HG03175 (cell line): ENCODE data around the gene AEN.

ENCODE experiments used
- ATAC-seq: cut with Tn5 transposase; IDR thresholded peaks from one replicate; pipeline ENCODE4 v1.9.1; 2021; ENCODE audit warnings: mild to moderate bottlenecking, moderate library complexity; ENCODE audit not compliant: unreplicated experiment

The AEN gene

DNA sequence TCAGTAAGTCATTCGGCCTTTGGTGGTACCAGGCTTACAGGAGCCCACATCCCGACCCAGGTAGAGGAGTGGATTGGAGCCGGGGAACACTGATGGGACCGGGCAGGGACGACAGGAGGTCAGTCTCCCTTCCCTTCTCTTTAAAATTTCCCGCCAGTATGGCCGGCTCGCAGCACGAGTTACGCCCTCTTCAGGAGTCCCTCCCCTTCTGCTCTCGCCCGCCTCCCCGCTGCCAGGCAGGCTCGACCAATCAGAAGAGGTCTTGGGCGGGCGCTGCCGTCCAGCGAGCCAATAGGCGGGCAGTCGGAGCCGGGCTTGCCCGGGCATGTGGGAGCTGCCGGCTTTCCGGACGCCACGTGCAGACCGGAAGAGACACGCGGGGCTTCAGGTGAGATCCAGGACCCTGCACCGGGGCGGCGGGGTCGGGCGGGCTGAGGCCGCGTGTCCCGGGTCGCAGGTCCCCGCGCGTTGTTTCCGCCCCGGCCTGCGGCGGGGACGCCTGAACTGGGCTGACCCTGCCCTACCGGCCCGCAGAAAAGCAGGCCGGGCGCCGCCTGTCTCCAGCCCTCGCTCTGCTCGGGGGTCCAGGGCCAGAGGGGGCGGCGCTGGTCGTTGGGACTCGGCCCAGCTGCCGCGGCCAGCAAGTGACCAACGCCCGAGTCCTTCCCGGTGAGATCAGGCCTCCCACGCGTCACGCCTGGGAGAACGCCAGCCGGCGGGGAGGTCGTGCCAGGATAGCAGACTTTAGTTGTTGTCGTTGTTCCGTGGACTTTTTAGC lies at the start of gene AEN:
Gene AEN (plus strand): TSS at position 346 of the 778 bp plus-strand sequence. CDS start 4,870 bp downstream, outside the sequence.
- ATAC-seq, result peak; percentile 96

- no peak for ATAC-seq
Measured at GRCh38 chr15:88571852-88572259, 49.3 kb upstream of the AEN start.

DNA sequence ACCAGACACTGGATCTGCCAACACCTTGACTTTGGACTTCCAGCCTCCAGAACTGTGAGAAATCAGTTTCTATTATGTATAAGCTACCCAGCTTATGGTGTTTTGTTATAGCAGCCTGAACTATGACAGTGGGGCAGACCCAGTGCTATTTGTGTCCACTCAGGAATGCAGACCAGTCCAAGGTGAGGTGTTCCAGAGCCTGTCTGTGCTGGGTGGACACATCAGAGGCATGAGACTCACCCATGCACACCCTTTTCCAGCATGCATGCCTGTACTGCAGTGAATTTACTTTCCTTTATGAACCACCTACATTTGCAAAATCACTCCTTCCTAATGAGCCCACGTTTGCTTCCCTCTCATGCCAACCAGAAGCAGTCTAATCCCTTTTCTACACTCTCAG lies 47.1 kb upstream of the AEN start:
- ATAC-seq, result no peak

DNA sequence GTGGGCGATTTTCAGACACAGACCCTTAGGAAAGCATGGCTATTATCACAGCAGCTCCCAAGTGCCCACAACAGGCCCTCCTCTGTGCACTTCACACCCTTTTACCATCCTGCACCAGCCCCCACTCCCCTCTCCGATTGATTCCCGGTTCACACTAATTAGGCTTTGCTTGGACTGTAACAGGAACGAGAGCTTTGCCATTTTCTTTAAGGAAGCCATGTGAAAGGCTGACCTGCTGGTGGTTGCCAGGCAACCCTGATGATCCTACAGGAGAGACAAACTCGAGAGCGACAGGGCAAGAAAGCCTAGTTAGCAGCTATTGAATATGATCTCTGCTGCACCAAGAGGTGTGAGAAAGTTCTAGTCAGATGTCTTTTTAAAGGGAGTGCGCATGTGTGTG lies 46.5 kb upstream of the AEN start:
- no peak for ATAC-seq

DNA sequence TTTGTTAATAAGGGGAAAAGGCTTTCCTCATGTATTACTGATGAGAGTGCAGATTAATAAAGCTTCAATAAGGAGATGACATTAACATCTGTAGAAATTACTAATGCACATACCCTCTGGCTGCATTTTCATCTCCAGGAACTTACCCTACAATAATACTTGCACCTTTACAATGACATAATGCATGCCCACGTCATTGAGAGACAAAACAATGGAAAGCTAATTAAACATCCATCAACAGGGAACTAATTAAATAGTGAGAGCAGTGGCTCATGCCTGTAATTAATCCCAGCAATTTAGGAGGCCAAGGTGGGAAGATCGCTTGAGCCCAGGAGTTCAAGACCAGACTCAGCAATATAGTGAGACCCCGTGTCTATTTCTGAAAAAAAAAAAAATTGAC lies 41.8 kb upstream of the AEN start:
- no peak for ATAC-seq

DNA sequence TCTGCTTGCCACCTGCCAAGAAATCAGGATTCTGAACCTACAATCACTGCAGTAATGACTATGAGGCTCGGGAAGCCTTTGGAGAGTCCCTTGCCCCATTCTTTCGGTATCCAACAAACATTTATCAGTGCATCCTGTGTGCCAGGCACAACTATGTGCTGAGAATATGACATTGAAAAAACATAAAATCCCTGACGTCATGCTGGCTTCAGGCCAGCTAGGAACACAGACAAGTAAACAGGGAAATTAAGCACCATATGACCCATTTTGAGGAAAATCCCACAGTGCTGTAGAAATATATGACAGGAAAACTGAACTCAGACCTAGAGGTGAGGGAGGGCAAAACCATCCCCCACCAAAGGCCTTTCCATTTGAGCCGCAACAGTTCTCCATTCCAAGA lies 40.6 kb upstream of the AEN start:
- no peak for ATAC-seq

GRCh38 chr15:88586401-88587162 lies 34.6 kb upstream of the AEN start:
- no peak for ATAC-seq

DNA sequence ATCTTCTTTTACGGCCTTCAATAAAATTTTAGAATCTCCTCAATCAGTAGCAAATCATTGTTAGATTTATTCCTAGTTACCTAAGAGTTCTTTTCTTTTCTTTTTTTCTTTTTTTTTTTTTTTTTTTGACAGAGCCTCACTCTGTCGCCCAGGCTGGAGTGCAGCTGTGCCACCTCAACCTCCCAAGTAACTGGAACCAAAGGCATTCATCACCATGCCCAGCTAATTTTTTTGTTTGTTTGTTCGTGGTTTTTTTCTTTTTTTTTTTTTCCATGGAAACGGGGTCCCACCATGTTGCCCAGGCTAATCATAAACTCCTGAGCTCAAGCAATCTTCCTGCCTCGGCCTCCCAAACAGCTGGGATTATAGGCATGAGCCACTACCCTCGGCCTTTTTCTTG lies 30.4 kb upstream of the AEN start:
- ATAC-seq, result no peak

DNA sequence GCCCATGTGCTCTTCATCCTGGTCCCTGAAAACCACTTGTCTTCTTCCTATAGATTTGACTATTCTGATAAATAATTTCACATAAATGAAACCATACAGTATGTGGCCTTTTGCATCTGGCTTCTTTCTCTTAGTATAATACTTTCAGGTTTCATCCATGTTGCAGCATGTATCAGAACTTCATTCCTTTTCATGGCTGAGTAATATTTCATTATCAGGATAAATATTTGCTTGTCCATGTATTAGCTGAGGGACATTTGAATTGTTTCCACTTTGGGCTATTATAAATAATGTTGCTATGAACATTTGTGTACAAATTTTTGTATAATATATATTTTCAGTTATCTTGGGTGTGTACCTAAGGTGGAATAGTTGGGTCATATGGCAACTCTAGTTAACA lies 29.8 kb upstream of the AEN start:
- ATAC-seq, result no peak

- no peak for ATAC-seq
Measured at GRCh38 chr15:88603885-88604284, 17.3 kb upstream of the AEN start.

DNA sequence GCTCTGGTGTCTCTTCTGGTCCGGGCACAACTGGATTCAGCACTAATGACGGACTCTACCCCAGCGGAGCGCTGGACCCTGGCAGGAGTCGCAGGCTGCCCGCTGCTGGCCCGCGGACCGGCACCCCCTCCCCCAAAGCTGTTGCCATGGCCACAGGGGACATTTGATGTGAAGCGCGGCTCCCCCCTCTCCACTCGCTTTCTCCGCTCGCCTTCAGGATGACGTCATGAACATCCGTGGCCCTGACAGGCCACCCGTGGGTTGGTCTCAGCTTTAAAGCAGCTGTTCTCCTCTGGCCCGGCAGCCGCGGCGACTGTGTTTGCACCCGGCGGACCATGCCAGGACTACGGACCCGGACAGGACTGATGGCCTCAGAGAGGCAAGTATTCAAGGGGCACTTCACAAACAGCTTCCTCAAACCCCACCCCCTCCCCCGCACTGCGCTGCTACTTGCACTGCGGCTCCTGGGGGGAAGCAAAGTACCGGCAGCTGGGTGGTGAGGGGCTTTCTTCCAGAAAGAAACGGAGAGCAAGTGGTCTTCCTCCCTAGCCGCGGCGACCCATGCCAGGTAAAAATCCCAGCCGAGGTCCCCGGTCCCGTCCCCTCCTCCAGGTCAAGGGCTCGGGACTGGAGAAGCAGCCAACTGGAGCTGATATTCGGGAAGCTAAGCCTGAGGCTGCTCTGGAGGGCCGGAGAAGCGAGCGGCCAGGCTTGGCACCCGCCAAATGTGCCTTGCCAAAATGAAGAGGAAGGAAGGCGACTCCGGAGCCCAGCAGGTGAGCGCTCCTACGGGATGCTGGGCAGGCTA lies 16.6 kb upstream of the AEN start:
- no peak for ATAC-seq

DNA sequence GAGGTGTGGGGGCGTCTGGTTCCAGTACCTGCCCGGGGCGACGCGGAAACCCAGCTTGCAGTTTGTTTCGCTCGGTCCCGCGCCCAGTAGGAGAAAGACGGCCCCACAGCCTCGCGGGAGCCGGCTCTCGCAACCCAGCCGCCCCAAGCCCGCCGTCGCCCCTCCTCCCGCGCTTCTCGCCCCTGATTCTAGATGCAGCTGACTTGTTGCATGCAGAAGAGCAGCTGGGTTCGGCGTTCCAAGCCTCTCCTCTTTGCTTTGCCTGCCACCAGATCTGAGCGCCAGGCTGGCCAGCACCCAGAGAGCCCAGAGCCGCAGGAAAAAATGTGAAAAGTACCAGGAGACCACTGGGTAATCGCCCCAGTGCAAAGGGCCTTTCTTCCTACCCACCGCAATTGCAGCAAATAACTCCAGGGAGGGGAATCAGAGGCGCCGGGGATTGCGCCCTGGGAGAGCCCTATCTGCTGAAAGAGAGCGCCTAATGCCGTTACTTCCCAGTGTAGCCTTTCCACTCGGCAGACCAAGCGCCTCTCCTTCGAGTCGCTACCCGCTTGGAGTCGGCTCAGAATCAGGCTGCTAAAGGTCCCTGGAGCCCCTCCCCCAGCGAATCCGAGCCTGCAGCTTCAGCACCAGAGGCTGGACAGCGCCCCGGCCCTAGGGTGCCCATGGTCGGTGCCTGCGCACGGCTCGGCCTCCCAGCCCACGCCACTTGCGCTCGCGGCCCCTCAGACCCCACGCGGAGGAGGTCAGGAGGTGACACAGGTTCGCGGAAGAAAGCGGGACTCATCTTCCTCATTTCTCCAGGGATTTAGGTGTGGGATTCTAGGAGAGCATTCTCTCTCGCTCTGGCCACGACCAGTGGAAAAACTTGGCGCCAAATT lies 15.7 kb upstream of the AEN start:
- no peak for ATAC-seq

GRCh38 chr15:88606070-88606794 lies 14.9 kb upstream of the AEN start:
- no peak for ATAC-seq

- ATAC-seq, result no peak
Measured at GRCh38 chr15:88607951-88608350, 13.2 kb upstream of the AEN start.

DNA sequence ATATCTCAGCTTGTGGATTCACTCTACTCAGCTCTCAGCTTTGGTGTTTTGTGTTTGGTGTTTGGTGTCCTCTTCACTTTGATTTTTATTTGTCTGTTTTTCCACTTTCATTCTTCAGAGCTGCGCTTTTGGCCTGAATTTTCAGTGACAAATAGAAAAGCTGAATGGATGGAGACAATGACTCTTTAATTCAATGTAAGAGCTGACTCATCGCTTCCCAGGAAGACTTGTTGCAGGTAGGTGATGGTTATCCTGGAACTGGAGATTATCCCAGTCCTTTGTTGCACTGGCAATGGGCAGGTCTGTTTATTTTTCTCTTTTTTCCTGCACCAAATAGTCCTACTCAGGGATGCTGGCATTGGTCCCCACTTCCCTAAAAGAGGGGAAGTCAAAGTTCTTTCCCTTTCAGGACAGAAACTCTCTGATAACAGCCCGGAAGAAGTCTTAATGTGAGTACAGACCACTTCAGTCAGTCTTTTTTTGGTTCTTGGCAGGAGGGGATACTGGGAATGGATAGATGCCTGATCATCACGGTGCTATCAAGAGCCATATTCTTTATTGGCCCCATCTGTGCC lies 12.4 kb upstream of the AEN start:
- no peak for ATAC-seq

- ATAC-seq, result no peak
Measured at GRCh38 chr15:88609344-88610090, 11.6 kb upstream of the AEN start.

GRCh38 chr15:88610701-88611231 lies 10.4 kb upstream of the AEN start:
- ATAC-seq, result no peak

DNA sequence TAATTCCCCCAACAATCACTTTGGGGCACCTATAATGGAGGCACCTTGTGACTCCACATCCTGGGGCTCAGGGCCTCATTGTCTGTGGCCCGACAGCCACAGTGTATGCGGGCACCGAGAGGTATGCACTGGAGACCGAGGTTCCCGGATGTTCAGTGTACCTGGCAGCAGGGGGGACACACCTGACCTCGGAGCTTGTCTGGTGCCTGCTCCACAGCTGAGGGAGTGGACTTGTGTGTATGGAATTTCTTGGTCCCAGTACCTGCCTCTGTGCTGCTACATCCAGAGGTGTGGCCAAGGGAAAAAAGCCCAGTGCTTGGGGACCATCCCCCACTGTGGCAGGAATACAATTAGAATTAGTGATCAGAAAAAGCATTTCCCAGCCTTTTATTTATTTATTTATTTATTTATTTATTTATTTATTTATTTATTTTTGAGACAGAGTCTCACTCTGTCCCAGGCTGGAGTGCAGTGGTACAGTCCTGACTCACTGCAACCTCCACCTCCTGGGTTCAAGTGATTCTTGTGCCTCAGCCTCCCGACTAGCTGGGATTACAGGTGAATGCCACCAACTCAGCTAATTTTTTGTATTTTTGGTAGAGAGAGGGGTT lies 8.8 kb upstream of the AEN start:
- no peak for ATAC-seq
